Peyer's patch (tissue), 4 donors: ENCODE measurements around the gene TM2D3.

Experiments
- POLR2A ChIP-seq, 2 donors: fragments of 450-650 bp; IDR thresholded peaks; one replicate each; pipeline ENCODE4 v1.5.1; 2017; ENCODE audit warnings: antibody characterized with exemption in 2 of 2, mild to moderate bottlenecking in 2 of 2, moderate library complexity in 2 of 2
- TF ChIP-seq, protein P1 (sequence below), 6 experiments: fragments of 450-650 bp in 4 of 6; fragments of 200-600 bp in 2 of 6; sonication (generic) in 1 of 6; IDR thresholded peaks; one replicate each; pipeline ENCODE4 v1.5.1; 2017 to 2019; ENCODE audit warnings: antibody characterized with exemption in 6 of 6, mild to moderate bottlenecking in 3 of 6, moderate library complexity in 1 of 6

DNA sequence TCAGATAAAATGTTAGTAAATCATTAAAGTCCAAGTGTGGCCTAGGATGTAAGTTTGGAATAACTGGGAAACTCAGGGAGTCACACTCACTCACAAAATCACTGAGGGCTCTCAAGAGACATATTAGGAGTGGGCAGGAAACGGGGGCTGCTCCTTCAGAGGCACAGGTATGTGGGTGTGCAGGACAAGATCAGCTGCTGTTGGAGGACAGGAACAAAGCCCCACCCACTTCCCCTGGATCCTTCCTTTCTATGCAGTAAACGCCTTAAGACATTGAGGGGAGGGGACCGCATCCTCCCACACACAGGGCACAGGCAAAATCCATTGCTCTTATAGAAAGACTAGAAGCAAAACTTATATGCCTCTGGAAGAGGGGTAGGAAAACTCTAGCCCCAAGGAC lies 30.2 kb downstream of the TM2D3 start:
- TF ChIP-seq, protein P1, sequence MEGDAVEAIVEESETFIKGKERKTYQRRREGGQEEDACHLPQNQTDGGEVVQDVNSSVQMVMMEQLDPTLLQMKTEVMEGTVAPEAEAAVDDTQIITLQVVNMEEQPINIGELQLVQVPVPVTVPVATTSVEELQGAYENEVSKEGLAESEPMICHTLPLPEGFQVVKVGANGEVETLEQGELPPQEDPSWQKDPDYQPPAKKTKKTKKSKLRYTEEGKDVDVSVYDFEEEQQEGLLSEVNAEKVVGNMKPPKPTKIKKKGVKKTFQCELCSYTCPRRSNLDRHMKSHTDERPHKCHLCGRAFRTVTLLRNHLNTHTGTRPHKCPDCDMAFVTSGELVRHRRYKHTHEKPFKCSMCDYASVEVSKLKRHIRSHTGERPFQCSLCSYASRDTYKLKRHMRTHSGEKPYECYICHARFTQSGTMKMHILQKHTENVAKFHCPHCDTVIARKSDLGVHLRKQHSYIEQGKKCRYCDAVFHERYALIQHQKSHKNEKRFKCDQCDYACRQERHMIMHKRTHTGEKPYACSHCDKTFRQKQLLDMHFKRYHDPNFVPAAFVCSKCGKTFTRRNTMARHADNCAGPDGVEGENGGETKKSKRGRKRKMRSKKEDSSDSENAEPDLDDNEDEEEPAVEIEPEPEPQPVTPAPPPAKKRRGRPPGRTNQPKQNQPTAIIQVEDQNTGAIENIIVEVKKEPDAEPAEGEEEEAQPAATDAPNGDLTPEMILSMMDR (IDR thresholded peaks at IDR 0.05), result no peak
- TF ChIP-seq POLR2A (IDR thresholded peaks at IDR 0.05), result no peak
